GM23338 (cell line): ENCODE measurements around the gene SLC6A13. TPM values are rescaled to one million over a fixed set of nuclear protein-coding genes. Genes with fewer than 3 reads are reported as not detected.

Source experiments
- ATAC-seq: fragments of 200-7000 bp; cut with Tn5 transposase; 3 replicates; pipeline ENCODE4 v1.9.1; 2020
- DNase-seq: peaks from one replicate; pipeline ENCODE4 v3.0.0-alpha.2; 2015; ENCODE audit warnings: low spot score
- H2AFZ ChIP-seq: fragments of 200-600 bp; sonication (generic); 2 replicates; pipeline ENCODE4 v1.8.0; 2016; ENCODE audit warnings: antibody characterized with exemption, mild to moderate bottlenecking, moderate library complexity
- H3F3A ChIP-seq: fragments of 200-600 bp; sonication (generic); replicated peaks from 2 replicates; pipeline ENCODE4 v1.8.0; 2017; ENCODE audit warnings: antibody characterized with exemption, mixed run types, low read depth
- H3K27ac ChIP-seq: fragments of 200-600 bp; sonication (generic); 2 replicates; pipeline ENCODE4 v1.6.1; 2016; ENCODE audit warnings: low read depth
- H3K27me3 ChIP-seq: fragments of 200-600 bp; sonication (generic); 2 replicates; pipeline ENCODE4 v1.8.0; 2016; ENCODE audit warnings: mild to moderate bottlenecking, mixed run types, moderate library complexity; ENCODE audit not compliant: insufficient read depth
- H3K36me3 ChIP-seq: fragments of 200-600 bp; sonication (generic); 2 replicates; pipeline ENCODE4 v1.8.0; 2016; ENCODE audit warnings: mild to moderate bottlenecking; ENCODE audit not compliant: insufficient read depth
- H3K4me1 ChIP-seq: fragments of 200-600 bp; sonication (generic); 2 replicates; pipeline ENCODE4 v1.8.0; 2016; ENCODE audit warnings: mild to moderate bottlenecking, moderate library complexity; ENCODE audit not compliant: insufficient read depth
- H3K4me2 ChIP-seq: fragments of 200-600 bp; sonication (generic); 2 replicates; pipeline ENCODE4 v1.7.1; 2017; ENCODE audit warnings: mixed run types
- H3K4me3 ChIP-seq: fragments of 200-600 bp; sonication (generic); 2 replicates; pipeline ENCODE4 v1.6.1; 2016; ENCODE audit warnings: mixed run types
- H3K79me2 ChIP-seq: fragments of 200-600 bp; sonication (generic); replicated peaks from 2 replicates; pipeline ENCODE4 v1.8.0; 2017; ENCODE audit warnings: mild to moderate bottlenecking; ENCODE audit not compliant: insufficient read depth
- H3K9me2 ChIP-seq: fragments of 200-600 bp; sonication (generic); 2 replicates; pipeline ENCODE4 v1.8.0; 2017; ENCODE audit not compliant: insufficient read depth
- H4K20me1 ChIP-seq: fragments of 200-600 bp; sonication (generic); replicated peaks from 2 replicates; pipeline ENCODE4 v1.8.0; 2017; ENCODE audit warnings: mild to moderate bottlenecking; ENCODE audit not compliant: insufficient read depth
- H3K27ac Mint-ChIP-seq: 2 replicates; pipeline ENCODE4 v1.8.0; 2020; ENCODE audit warnings: inconsistent platforms, mild to moderate bottlenecking, moderate library complexity, mixed read lengths
- H3K27me3 Mint-ChIP-seq: 3 replicates; pipeline ENCODE4 v1.8.0; 2022; ENCODE audit warnings: low read depth, mild to moderate bottlenecking, moderate library complexity, mixed read lengths, inconsistent platforms; ENCODE audit not compliant: insufficient read depth, poor library complexity
- H3K36me3 Mint-ChIP-seq: 3 replicates; pipeline ENCODE4 v1.8.0; 2021; ENCODE audit warnings: low read depth, mild to moderate bottlenecking, inconsistent platforms, moderate library complexity, mixed read lengths
- H3K4me1 Mint-ChIP-seq: 3 replicates; pipeline ENCODE4 v1.8.0; 2020; ENCODE audit warnings: mild to moderate bottlenecking, inconsistent platforms, mixed read lengths
- H3K4me3 Mint-ChIP-seq: 3 replicates; pipeline ENCODE4 v1.8.0; 2021; ENCODE audit warnings: moderate library complexity, mild to moderate bottlenecking, inconsistent platforms, mixed read lengths
- H3K9me3 Mint-ChIP-seq: 3 replicates; pipeline ENCODE4 v1.8.0; 2020; ENCODE audit warnings: moderate library complexity, mild to moderate bottlenecking, inconsistent platforms, mixed read lengths
- CREB1 ChIP-seq: fragments of 250-450 bp; sonication (Bioruptor Pico); IDR thresholded peaks from 2 replicates; pipeline ENCODE4 v1.5.0; 2020; ENCODE audit warnings: low read depth, mild to moderate bottlenecking, moderate library complexity
- CTCF ChIP-seq, 2 experiments: fragments of 200-600 bp in 1 of 2; sonication (generic) in 1 of 2; conservative IDR thresholded peaks; 2 replicates each; pipeline versions ENCODE4 v1.5.1 to v1.6.1; 2016 to 2017; ENCODE audit warnings: antibody characterized with exemption in 2 of 2, low read depth in 2 of 2, mild to moderate bottlenecking in 2 of 2, moderate library complexity in 1 of 2
- EZH2 ChIP-seq: fragments of 200-600 bp; sonication (generic); IDR thresholded peaks from one replicate; pipeline ENCODE4 v1.8.0; 2017; ENCODE audit warnings: antibody characterized with exemption, mild to moderate bottlenecking, low read depth; ENCODE audit not compliant: unreplicated experiment
- EZH2phosphoT487 ChIP-seq: fragments of 200-600 bp; sonication (generic); IDR thresholded peaks from one replicate; pipeline ENCODE4 v1.8.1; 2018; ENCODE audit warnings: antibody characterized with exemption; ENCODE audit not compliant: unreplicated experiment
- JUNB ChIP-seq: IDR thresholded peaks from one replicate; pipeline ENCODE4 v1.6.1; 2016; ENCODE audit warnings: antibody characterized with exemption; ENCODE audit not compliant: unreplicated experiment
- POLR2AphosphoS5 ChIP-seq: IDR thresholded peaks from 2 replicates; pipeline ENCODE4 v1.6.1; 2016; ENCODE audit warnings: antibody characterized with exemption, low read depth
- REST ChIP-seq: IDR thresholded peaks from one replicate; pipeline ENCODE4 v1.6.1; 2018; ENCODE audit warnings: antibody characterized with exemption; ENCODE audit not compliant: unreplicated experiment
- STAT1 ChIP-seq: IDR thresholded peaks from one replicate; pipeline ENCODE4 v1.6.1; 2016; ENCODE audit warnings: antibody characterized with exemption; ENCODE audit not compliant: unreplicated experiment
- ZNF114 ChIP-seq: fragments of 250-450 bp; sonication (Bioruptor Pico); IDR thresholded peaks from 2 replicates; pipeline ENCODE4 v1.5.0; 2020; ENCODE audit warnings: mild to moderate bottlenecking, moderate library complexity
- ZNF331 ChIP-seq: fragments of 250-450 bp; sonication (Bioruptor Pico); IDR thresholded peaks from 2 replicates; pipeline ENCODE4 v1.5.0; 2020; ENCODE audit warnings: low read depth, mild to moderate bottlenecking, moderate library complexity
- polyA plus RNA-seq: library from polyadenylated mRNA; unstranded; fragments of >200 nt; fragmentation: Nextera tagmentation; extraction: Ambion mirVana; gene quantifications from 2 replicates; pipeline ENCODE4 v1.2.1, GENCODE V29; 2016
- total RNA-seq: library from RNA; depleted of rRNA; stranded (reverse); fragments of >200 nt; shearing (Covaris generic); gene quantifications from 2 replicates; pipeline ENCODE4 v1.2.3, GENCODE V29; 2014
- TF ChIP-seq, protein P1 (sequence below): fragments of 250-450 bp; sonication (Bioruptor Pico); IDR thresholded peaks from 2 replicates; pipeline ENCODE4 v1.5.0; 2020; ENCODE audit warnings: mild to moderate bottlenecking, moderate library complexity
- TF ChIP-seq, protein P2 (sequence below): IDR thresholded peaks from 2 replicates; pipeline ENCODE4 v1.6.1; 2016; ENCODE audit warnings: antibody characterized with exemption

Gene SLC6A13
- total and polyA plus RNA-seq, 2 experiments from 2014 or later: not detected

- TF ChIP-seq JUNB (no peak), EZH2phosphoT487 (no peak), STAT1 (no peak), EZH2 (no peak), CREB1 (no peak)
- TF ChIP-seq, protein P1, sequence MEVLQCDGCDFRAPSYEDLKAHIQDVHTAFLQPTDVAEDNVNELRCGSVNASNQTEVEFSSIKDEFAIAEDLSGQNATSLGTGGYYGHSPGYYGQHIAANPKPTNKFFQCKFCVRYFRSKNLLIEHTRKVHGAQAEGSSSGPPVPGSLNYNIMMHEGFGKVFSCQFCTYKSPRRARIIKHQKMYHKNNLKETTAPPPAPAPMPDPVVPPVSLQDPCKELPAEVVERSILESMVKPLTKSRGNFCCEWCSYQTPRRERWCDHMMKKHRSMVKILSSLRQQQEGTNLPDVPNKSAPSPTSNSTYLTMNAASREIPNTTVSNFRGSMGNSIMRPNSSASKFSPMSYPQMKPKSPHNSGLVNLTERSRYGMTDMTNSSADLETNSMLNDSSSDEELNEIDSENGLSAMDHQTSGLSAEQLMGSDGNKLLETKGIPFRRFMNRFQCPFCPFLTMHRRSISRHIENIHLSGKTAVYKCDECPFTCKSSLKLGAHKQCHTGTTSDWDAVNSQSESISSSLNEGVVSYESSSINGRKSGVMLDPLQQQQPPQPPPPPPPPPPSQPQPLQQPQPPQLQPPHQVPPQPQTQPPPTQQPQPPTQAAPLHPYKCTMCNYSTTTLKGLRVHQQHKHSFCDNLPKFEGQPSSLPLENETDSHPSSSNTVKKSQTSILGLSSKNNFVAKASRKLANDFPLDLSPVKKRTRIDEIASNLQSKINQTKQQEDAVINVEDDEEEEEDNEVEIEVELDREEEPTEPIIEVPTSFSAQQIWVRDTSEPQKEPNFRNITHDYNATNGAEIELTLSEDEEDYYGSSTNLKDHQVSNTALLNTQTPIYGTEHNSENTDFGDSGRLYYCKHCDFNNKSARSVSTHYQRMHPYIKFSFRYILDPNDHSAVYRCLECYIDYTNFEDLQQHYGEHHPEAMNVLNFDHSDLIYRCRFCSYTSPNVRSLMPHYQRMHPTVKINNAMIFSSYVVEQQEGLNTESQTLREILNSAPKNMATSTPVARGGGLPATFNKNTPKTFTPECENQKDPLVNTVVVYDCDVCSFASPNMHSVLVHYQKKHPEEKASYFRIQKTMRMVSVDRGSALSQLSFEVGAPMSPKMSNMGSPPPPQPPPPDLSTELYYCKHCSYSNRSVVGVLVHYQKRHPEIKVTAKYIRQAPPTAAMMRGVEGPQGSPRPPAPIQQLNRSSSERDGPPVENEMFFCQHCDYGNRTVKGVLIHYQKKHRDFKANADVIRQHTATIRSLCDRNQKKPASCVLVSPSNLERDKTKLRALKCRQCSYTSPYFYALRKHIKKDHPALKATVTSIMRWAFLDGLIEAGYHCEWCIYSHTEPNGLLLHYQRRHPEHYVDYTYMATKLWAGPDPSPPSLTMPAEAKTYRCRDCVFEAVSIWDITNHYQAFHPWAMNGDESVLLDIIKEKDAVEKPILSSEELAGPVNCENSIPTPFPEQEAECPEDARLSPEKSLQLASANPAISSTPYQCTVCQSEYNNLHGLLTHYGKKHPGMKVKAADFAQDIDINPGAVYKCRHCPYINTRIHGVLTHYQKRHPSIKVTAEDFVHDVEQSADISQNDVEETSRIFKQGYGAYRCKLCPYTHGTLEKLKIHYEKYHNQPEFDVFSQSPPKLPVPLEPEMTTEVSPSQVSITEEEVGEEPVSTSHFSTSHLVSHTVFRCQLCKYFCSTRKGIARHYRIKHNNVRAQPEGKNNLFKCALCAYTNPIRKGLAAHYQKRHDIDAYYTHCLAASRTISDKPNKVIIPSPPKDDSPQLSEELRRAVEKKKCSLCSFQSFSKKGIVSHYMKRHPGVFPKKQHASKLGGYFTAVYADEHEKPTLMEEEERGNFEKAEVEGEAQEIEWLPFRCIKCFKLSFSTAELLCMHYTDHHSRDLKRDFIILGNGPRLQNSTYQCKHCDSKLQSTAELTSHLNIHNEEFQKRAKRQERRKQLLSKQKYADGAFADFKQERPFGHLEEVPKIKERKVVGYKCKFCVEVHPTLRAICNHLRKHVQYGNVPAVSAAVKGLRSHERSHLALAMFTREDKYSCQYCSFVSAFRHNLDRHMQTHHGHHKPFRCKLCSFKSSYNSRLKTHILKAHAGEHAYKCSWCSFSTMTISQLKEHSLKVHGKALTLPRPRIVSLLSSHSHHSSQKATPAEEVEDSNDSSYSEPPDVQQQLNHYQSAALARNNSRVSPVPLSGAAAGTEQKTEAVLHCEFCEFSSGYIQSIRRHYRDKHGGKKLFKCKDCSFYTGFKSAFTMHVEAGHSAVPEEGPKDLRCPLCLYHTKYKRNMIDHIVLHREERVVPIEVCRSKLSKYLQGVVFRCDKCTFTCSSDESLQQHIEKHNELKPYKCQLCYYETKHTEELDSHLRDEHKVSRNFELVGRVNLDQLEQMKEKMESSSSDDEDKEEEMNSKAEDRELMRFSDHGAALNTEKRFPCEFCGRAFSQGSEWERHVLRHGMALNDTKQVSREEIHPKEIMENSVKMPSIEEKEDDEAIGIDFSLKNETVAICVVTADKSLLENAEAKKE (CRISPR knock-in tag): no peak
Measured at GRCh38 chr12:286531-287300, 24.1 kb upstream of the SLC6A13 start (continued).

DNA sequence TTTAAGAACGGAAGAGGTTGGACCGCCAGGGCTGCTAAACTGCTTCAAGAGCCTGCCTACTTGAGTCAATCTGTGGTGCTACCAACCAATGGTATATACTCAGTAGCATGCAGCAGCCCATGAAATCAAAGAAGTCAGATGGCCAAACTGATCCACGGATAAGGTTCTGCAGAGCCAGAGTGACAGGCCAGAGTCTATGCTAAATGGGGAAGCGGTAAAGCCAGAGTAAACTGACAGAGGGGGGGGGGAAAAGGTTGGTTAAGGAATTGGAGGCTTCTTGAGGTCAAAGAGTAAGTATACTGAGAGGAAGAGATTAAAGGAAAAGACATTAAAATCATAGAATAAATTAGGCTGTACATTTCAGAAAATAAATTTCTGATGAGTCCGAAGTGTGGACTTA, 15.4 kb upstream of the SLC6A13 start:
- TF ChIP-seq ZNF331: no peak
- no peak for TF ChIP-seq EZH2
- TF ChIP-seq, protein P2, sequence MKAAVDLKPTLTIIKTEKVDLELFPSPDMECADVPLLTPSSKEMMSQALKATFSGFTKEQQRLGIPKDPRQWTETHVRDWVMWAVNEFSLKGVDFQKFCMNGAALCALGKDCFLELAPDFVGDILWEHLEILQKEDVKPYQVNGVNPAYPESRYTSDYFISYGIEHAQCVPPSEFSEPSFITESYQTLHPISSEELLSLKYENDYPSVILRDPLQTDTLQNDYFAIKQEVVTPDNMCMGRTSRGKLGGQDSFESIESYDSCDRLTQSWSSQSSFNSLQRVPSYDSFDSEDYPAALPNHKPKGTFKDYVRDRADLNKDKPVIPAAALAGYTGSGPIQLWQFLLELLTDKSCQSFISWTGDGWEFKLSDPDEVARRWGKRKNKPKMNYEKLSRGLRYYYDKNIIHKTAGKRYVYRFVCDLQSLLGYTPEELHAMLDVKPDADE: no peak
- TF ChIP-seq EZH2phosphoT487: no peak
- TF ChIP-seq REST: no peak
- TF ChIP-seq POLR2AphosphoS5: no peak
- no peak for TF ChIP-seq CTCF (conservative IDR thresholded peaks at IDR 0.05; ENCODE audit: low read depth in 2 of 2)
- TF ChIP-seq ZNF114: no peak
- TF ChIP-seq CREB1: no peak
- ATAC-seq: no peak

More for the DNA sequence above, 15.4 kb upstream of the SLC6A13 start:
- Histone ChIP-seq H3K79me2 (no peaks in the 10 kb centered on the region), H3K36me3 (no peaks in the 10 kb centered on the region), H3K27ac (no peak overlapping the region), H3K9me2 (peaks cover 8% of the 10 kb centered on the region; the same call in 1 of the 2 replicates), H3K4me3 (no peak overlapping the region), H3F3A (no peaks in the 10 kb centered on the region), H3K4me1 (no peaks in the 10 kb centered on the region), H2AFZ (no peak overlapping the region), H3K27me3 (no peaks in the 10 kb centered on the region), H3K4me2 (no peak overlapping the region), H4K20me1 (no peaks in the 10 kb centered on the region)
- Mint-ChIP-seq H3K27ac (no peak overlapping the region), H3K9me3 (no peaks in the 10 kb centered on the region), H3K27me3 (no peaks in the 10 kb centered on the region), H3K36me3 (no peaks in the 10 kb centered on the region), H3K4me3 (no peak overlapping the region), H3K4me1 (no peaks in the 10 kb centered on the region)
- no peak for DNase-seq
